Prostate gland (tissue), 2 donors: ENCODE data around the gene CYB5RL. TPM values are rescaled to one million over a fixed set of nuclear protein-coding genes. Genes with fewer than 3 reads are reported as not detected.

Experiments
- DNase-seq: peaks from one replicate; pipeline ENCODE4 v3.0.0-alpha.2; 2019; ENCODE audit warnings: low spot score
- H3K27ac ChIP-seq, 2 donors: fragments of 200-600 bp; sonication (generic); 2 replicates each; pipeline ENCODE4 v1.5.1; 2017 to 2019
- H3K27me3 ChIP-seq: fragments of 200-600 bp; sonication (generic); replicated peaks from 2 replicates; pipeline ENCODE4 v1.5.1; 2019; ENCODE audit not compliant: insufficient read depth
- H3K36me3 ChIP-seq, 2 donors: fragments of 200-600 bp; sonication (generic); 1 replicate in 1 of 2; 2 replicates in 1 of 2; pipeline versions ENCODE4 v1.5.1 to v1.8.1; 2017 to 2019
- H3K4me1 ChIP-seq: fragments of 200-600 bp; sonication (generic); replicated peaks from 2 replicates; pipeline ENCODE4 v1.5.1; 2019
- H3K4me3 ChIP-seq, 2 donors: fragments of 200-600 bp; sonication (generic); 2 replicates each; pipeline ENCODE4 v1.5.1; 2017 to 2019
- H3K9me3 ChIP-seq: fragments of 200-600 bp; sonication (generic); 2 replicates; pipeline ENCODE4 v1.5.1; 2017
- POLR2A ChIP-seq: fragments of 450-650 bp; IDR thresholded peaks from one replicate; pipeline ENCODE4 v1.6.1; 2016; ENCODE audit warnings: antibody characterized with exemption, mild to moderate bottlenecking
- POLR2AphosphoS5 ChIP-seq: sonication (generic); formaldehyde crosslinking; IDR thresholded peaks from one replicate; pipeline ENCODE4 v1.6.1; 2017; ENCODE audit warnings: antibody characterized with exemption
- whole genome bisulfite sequencing: methylation state at CpG from one replicate; pipeline ENCODE4 v1.1.5; 2018; 5-methylcytosine and 5-hydroxymethylcytosine counted together
- intact Hi-C: fragments of 100-400 bp; cut with DNase I; formaldehyde crosslinking; loops from one replicate; pipeline ENCODE4 v1.14.2; 2022
- total RNA-seq, 2 donors: library from RNA; depleted of rRNA; stranded (reverse); fragments of >200 nt; gene quantifications; one replicate each; pipeline ENCODE4 v1.1.0, GENCODE V29; 2016
- TF ChIP-seq, protein P1 (sequence below), 4 experiments: fragments of 200-600 bp in 2 of 4; fragments of 450-650 bp in 2 of 4; sonication (generic) in 2 of 4; IDR thresholded peaks; 1 replicate in 3 of 4; 2 replicates in 1 of 4; pipeline ENCODE4 v1.5.1; 2016 to 2019; ENCODE audit warnings: antibody characterized with exemption in 4 of 4, mild to moderate bottlenecking in 2 of 4, moderate library complexity in 2 of 4

CYB5RL gene
- total RNA-seq, 2 donors from 2014 or later = 6.3 to 10.9 TPM

- TF ChIP-seq, protein P1, sequence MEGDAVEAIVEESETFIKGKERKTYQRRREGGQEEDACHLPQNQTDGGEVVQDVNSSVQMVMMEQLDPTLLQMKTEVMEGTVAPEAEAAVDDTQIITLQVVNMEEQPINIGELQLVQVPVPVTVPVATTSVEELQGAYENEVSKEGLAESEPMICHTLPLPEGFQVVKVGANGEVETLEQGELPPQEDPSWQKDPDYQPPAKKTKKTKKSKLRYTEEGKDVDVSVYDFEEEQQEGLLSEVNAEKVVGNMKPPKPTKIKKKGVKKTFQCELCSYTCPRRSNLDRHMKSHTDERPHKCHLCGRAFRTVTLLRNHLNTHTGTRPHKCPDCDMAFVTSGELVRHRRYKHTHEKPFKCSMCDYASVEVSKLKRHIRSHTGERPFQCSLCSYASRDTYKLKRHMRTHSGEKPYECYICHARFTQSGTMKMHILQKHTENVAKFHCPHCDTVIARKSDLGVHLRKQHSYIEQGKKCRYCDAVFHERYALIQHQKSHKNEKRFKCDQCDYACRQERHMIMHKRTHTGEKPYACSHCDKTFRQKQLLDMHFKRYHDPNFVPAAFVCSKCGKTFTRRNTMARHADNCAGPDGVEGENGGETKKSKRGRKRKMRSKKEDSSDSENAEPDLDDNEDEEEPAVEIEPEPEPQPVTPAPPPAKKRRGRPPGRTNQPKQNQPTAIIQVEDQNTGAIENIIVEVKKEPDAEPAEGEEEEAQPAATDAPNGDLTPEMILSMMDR (IDR thresholded peaks at IDR 0.05) = no peak
- TF ChIP-seq POLR2AphosphoS5 (no peak), POLR2A (no peak)
- no peak overlapping the region for H3K27ac ChIP-seq
- intact Hi-C loops = no loop called here
- H3K9me3 ChIP-seq = no peaks in the 10 kb centered on the region
- no peaks in the 10 kb centered on the region for H3K4me1 ChIP-seq
- no peaks in the 10 kb centered on the region for H3K36me3 ChIP-seq
- no peak for DNase-seq
- WGBS = 91% methylated on average over 8 of the region's 8 CpGs
- H3K27me3 ChIP-seq = no peaks in the 10 kb centered on the region
- H3K4me3 ChIP-seq = no peak overlapping the region
These were observed 28.2 kb downstream of the CYB5RL start for GRCh38 chr1:54171606-54172005.

- Histone ChIP-seq H3K27ac (no peak overlapping the region), H3K4me1 (no peaks in the 10 kb centered on the region), H3K36me3 (no peaks in the 10 kb centered on the region), H3K27me3 (no peaks in the 10 kb centered on the region), H3K4me3 (no peak overlapping the region), H3K9me3 (no peaks in the 10 kb centered on the region)
- TF ChIP-seq POLR2AphosphoS5 = no peak
- TF ChIP-seq, protein P1 (IDR thresholded peaks at IDR 0.05) = no peak
- TF ChIP-seq POLR2A = no peak
- intact Hi-C loops = no loop called here
- WGBS = 81% methylated on average over 8 of the region's 8 CpGs
- DNase-seq = no peak
These were observed 28.8 kb downstream of the CYB5RL start for GRCh38 chr1:54171016-54171415.

DNA sequence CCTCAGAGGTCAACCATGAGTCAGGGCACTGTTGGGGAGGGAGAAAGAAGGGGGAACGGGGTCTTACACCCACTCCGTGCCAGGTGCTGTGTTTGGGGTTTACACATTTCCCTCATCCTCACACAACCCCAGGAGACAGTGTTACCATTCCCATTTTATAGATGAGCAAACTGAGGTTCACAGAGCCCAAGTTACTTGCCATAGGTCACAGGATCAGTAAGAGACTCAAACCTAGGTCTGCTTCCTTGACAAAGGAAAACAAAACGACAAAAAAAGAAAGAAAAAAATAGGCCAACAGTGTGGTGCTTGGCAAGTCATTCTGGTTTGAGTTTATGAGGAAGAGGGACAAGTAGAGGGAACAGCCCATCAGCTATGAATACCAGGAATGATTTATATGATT, 30.8 kb downstream of the CYB5RL start:
- H3K27me3 ChIP-seq = no peaks in the 10 kb centered on the region
- H3K4me1 ChIP-seq = no peaks in the 10 kb centered on the region
- no peaks in the 10 kb centered on the region for H3K9me3 ChIP-seq
- H3K4me3 ChIP-seq = no peak overlapping the region
- H3K36me3 ChIP-seq = no peaks in the 10 kb centered on the region
- WGBS = 64% methylated on average over 3 of the region's 3 CpGs
- intact Hi-C loops = no loop called here
- DNase-seq = no peak
- H3K27ac ChIP-seq = no peak overlapping the region
- TF ChIP-seq, protein P1 (IDR thresholded peaks at IDR 0.05) = no peak
- no peak for TF ChIP-seq POLR2AphosphoS5
- no peak for TF ChIP-seq POLR2A

GRCh38 chr1:54168206-54168965, 31.4 kb downstream of the CYB5RL start:
- TF ChIP-seq, protein P1 (IDR thresholded peaks at IDR 0.05) = no peak
- TF ChIP-seq POLR2A = no peak
- no peak for TF ChIP-seq POLR2AphosphoS5
- intact Hi-C loops = no loop called here
- no peak for DNase-seq
- WGBS = 94% methylated on average over 7 of the region's 8 CpGs
- Histone ChIP-seq H3K4me1 (no peaks in the 10 kb centered on the region), H3K36me3 (no peaks in the 10 kb centered on the region), H3K9me3 (no peaks in the 10 kb centered on the region), H3K27ac (no peak overlapping the region), H3K27me3 (no peaks in the 10 kb centered on the region), H3K4me3 (no peak overlapping the region)
